Measurements from ENCODE around the gene ATP1B1.

Gene ATP1B1

DNA sequence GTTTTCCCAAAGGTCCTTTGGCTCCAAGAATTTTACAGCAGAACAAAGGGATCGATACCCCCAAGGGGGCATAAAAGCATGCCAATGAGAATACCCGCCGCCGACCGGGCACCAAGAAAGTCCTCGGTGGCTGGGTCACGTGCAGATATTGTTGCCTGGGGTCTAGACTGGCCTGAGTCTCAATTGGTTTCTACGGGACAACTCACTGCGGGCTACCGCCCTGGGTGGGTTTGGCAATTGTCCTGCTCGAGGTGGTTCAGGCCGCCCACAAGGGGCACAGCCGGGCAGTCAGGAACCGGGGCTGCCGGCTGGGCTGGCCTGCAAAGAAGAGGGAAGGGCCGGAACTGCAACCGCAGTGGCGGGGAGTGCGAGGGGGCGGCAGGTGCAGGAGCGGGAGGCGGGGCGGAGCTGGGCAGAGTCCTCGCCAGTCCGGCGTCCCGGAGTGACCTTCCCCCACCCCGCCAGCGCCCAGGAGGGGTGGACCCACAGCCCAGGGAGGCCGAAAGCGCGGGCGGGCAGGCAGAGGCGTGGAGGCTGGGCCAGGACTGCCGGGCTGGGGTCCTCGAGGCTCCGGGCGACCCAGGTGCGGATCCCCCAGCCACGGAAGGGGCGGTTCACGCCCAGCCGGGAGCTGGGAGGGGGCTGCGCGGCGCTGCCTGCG is 926 bp upstream of the ATP1B1 start:
- ChIA-PET POLR2A (no interaction called here), CTCF (interaction anchor here (0.8 to 1.1 kb wide), 2 partner anchors 10 to 763 kb away, joined by 3 read pairs; no protein-coding TSS in a partner anchor)
- DNase-seq (ENCODE audit: low read depth, low spot score): no peak
- peak overlapping the region; percentile 86 for H3K4me3 ChIP-seq (ENCODE audit: low read depth, low read length)
- TF ChIP-seq, protein P1, sequence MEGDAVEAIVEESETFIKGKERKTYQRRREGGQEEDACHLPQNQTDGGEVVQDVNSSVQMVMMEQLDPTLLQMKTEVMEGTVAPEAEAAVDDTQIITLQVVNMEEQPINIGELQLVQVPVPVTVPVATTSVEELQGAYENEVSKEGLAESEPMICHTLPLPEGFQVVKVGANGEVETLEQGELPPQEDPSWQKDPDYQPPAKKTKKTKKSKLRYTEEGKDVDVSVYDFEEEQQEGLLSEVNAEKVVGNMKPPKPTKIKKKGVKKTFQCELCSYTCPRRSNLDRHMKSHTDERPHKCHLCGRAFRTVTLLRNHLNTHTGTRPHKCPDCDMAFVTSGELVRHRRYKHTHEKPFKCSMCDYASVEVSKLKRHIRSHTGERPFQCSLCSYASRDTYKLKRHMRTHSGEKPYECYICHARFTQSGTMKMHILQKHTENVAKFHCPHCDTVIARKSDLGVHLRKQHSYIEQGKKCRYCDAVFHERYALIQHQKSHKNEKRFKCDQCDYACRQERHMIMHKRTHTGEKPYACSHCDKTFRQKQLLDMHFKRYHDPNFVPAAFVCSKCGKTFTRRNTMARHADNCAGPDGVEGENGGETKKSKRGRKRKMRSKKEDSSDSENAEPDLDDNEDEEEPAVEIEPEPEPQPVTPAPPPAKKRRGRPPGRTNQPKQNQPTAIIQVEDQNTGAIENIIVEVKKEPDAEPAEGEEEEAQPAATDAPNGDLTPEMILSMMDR (IDR thresholded peaks at IDR 0.05; ENCODE audit: insufficient read depth, low read length, missing control alignments): no peak

DNA sequence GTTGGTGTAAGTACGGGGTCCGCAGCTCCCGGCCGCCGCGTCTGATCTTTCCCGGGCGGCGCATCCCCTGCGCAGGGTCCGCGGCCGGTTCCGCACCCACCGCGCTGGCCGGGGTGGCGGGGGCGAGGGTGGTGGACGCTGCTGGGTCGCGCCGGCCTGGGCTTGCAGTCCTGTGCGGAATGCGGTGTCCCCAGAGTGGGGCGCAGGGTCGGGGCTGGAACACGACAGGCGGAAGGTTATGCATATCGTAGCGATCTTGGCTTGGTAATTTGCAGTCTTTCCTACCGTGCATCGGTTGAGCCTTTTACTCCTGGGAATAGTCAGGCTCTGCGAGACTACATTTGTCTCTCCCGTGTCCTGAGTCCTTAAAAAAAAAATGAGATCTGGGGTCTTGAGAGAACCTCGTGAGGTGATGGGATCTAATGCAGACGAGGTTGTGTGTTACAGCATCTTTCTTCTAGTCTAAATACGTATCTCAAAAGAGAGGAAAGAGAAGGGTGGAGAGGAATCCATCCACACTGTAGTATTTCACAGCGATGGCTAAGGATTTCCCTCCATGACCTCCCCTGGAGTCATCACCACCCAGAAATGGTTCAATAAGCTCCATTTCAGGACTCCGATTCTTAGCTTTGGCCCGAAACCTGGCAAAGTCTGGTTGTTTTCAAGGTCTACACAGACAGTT is 572 bp downstream of the ATP1B1 start:
- H3K4me3 ChIP-seq (ENCODE audit: low read depth, low read length): peak overlapping the region; percentile 86
- TF ChIP-seq, protein P1 (IDR thresholded peaks at IDR 0.05; ENCODE audit: insufficient read depth, low read length, missing control alignments): no peak
- no peak for DNase-seq (ENCODE audit: low read depth, low spot score)
- ChIA-PET POLR2A (interaction anchor here (1.0 kb wide), 1 partner anchor 35 kb away, joined by 3 read pairs; no protein-coding TSS in a partner anchor), CTCF (interaction anchor here (0.6 to 1.9 kb wide), 5 partner anchors 9 to 240 kb away, joined by 3 to 8 read pairs (median 3); no protein-coding TSS in a partner anchor)

DNA sequence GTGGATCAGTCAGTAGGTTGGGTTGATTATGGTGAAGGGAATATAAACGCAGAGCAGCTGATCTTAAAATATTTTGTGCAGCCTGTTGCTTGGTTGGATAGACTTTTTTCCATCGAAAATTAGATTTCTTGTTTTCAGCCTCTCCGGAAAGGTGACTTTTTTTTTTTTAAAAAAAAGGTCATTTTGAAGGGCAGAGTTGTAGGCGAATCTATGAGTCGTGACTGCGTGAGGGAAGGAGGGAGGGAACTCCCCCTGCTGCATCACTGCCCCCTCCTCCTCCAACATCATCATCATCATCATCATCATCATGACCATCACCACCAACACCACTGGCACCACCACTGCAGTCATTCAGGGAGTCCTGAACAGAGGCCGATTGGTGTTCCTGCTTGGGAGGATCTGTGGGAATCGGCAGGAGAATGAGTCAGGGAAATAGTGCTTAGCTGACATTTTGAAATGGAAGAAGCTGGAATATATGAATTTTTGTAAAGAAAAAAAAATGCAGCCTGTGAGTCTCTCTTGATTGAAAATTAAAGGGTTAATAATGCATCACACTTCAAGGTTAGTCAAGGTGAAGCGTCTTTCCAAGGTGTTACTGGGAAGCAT is 1.2 kb downstream of the ATP1B1 start:
- TF ChIP-seq, protein P1 (IDR thresholded peaks at IDR 0.05; ENCODE audit: insufficient read depth, low read length, missing control alignments): no peak
- peak overlapping the region; percentile 86 for H3K4me3 ChIP-seq (ENCODE audit: low read depth, low read length)
- POLR2A ChIA-PET: interaction anchor here (1.0 kb wide), 1 partner anchor 34 kb away, joined by 3 read pairs; no protein-coding TSS in a partner anchor
- CTCF ChIA-PET: interaction anchor here (0.9 to 1.9 kb wide), 5 partner anchors 12 to 241 kb away, joined by 3 to 12 read pairs (median 4); no protein-coding TSS in a partner anchor
- DNase-seq (ENCODE audit: low read depth, low spot score): no peak

DNA sequence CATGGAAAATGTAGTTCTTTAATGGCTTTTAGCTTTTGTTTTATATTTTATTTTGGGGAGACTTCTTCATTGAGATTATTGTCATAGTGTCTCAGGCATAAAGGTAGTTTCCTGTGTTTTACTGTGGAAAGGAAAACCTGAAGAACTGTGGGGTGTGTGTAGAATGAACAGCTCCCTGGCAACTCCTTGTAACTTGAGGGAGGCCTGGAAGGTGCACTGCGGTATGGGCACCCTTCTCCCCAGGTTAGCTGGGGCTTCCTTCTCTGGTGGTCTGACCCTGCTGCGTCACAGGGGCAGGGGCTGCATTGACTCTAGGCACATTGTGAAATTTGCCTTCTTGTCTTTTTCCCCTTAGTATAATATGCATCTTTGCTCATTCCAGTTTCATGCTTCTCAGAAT is 1.7 kb downstream of the ATP1B1 start:
- no peak for DNase-seq (ENCODE audit: low read depth, low spot score)
- TF ChIP-seq, protein P1 (IDR thresholded peaks at IDR 0.05; ENCODE audit: insufficient read depth, low read length, missing control alignments): no peak
- ChIA-PET POLR2A (interaction anchor here (1.0 kb wide), 1 partner anchor 34 kb away, joined by 3 read pairs; no protein-coding TSS in a partner anchor), CTCF (interaction anchor here (1.7 to 1.9 kb wide), 2 partner anchors 12 to 240 kb away, joined by 8 to 12 read pairs; no protein-coding TSS in a partner anchor)
- H3K4me3 ChIP-seq (ENCODE audit: low read depth, low read length): peak overlapping the region; percentile 86

DNA sequence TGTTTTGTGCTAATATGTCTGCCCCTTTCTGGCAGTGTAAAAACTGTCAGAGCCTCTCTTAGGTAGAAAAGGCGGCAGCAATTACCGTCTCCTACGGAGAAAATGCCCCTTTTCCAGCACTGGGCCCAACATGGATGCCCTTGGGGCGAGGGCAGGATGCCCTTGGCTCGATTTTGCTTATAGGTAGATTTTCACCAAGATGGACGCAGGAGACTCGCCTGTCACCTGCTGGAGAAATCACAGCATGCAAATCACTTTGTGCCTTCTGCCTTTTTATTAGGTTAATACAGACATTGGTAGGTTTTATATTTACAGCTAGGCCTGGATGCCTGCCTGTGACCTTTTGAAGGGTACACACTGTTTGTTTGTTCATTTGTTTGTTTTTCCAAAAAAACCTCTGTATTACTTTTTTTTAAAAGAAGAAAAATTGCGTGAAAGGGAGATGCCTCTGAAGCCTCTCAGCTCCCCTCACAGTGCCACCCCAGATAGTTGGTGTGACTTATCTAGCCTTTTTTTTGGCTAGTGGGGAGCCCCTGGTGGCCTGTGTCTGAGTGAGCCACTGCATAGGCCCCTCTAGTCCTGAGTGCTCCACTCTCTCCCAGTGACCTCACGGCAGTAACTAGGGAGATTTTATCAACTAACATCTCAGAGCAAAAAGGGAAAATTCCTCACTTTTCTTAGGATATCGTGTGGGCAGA is 2.5 kb downstream of the ATP1B1 start:
- H3K4me3 ChIP-seq (ENCODE audit: low read depth, low read length): no peak overlapping the region
- TF ChIP-seq, protein P1 (IDR thresholded peaks at IDR 0.05; ENCODE audit: insufficient read depth, low read length, missing control alignments): peak; percentile 3
- ChIA-PET POLR2A (no interaction called here), CTCF (interaction anchor here (1.6 to 1.9 kb wide), 3 partner anchors 8 to 239 kb away, joined by 3 to 12 read pairs (median 8); no protein-coding TSS in a partner anchor)
- DNase-seq (ENCODE audit: low read depth, low spot score): no peak

Measured in AG04449 (cell line).